ENCODE measurements around the gene RBPJL.

DNA sequence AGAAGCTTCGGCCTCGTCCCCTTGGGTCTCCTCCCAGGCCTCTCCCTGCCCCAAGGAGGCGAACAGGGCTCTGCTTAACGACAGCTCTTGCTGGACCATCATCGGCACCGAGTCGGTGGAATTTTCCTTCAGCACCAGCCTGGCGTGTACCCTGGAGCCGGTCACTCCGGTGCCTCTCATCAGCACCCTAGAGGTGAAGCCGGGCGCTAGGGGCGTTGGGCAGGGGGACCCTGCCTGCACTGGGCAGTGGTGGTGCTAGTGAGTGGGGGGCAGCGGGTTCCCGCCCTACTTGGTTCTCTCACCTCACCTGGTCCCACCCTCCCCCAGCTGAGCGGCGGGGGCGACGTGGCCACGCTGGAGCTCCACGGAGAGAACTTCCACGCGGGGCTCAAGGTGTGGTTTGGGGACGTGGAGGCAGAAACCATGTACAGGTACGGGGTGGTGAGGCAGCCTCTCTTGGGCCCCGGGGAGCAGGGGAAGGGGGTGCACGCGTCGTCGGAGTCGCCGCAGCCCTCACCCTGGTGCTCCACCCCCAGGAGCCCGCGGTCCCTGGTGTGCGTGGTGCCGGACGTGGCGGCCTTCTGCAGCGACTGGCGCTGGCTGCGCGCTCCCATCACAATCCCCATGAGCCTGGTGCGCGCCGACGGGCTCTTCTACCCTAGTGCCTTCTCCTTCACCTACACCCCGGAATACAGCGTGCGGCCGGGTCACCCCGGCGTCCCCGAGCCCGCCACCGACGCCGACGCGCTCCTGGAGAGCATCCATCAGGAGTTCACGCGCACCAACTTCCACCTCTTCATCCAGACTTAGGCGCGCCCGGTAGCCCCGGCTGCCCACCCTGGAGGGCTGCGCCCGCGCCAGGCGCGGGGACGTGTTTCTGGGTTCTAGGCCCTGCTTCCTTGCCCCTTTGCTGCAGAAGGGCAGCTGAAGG lies 9.8 kb downstream of the RBPJL start:
- TF ChIP-seq, protein P1, sequence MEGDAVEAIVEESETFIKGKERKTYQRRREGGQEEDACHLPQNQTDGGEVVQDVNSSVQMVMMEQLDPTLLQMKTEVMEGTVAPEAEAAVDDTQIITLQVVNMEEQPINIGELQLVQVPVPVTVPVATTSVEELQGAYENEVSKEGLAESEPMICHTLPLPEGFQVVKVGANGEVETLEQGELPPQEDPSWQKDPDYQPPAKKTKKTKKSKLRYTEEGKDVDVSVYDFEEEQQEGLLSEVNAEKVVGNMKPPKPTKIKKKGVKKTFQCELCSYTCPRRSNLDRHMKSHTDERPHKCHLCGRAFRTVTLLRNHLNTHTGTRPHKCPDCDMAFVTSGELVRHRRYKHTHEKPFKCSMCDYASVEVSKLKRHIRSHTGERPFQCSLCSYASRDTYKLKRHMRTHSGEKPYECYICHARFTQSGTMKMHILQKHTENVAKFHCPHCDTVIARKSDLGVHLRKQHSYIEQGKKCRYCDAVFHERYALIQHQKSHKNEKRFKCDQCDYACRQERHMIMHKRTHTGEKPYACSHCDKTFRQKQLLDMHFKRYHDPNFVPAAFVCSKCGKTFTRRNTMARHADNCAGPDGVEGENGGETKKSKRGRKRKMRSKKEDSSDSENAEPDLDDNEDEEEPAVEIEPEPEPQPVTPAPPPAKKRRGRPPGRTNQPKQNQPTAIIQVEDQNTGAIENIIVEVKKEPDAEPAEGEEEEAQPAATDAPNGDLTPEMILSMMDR (conservative IDR thresholded peaks at IDR 0.05; ENCODE audit: low read length): no peak
- TF ChIP-seq EZH2phosphoT487 (IDR thresholded peaks at IDR 0.05; ENCODE audit: borderline replicate concordance, low read depth, low read length): no peak

Measured in OCI-LY7 (cell line).